Measurements from ENCODE around the gene ZNF688. TPM values are rescaled to one million over a fixed set of nuclear protein-coding genes. Genes with fewer than 3 reads are reported as not detected.

Gene ZNF688
- total and polyA plus RNA-seq, 2 of the 8 experiments (the other 6 are each of a cell fraction or from before 2014, with no cell fraction given): 2.7 to 3.5 TPM

DNA sequence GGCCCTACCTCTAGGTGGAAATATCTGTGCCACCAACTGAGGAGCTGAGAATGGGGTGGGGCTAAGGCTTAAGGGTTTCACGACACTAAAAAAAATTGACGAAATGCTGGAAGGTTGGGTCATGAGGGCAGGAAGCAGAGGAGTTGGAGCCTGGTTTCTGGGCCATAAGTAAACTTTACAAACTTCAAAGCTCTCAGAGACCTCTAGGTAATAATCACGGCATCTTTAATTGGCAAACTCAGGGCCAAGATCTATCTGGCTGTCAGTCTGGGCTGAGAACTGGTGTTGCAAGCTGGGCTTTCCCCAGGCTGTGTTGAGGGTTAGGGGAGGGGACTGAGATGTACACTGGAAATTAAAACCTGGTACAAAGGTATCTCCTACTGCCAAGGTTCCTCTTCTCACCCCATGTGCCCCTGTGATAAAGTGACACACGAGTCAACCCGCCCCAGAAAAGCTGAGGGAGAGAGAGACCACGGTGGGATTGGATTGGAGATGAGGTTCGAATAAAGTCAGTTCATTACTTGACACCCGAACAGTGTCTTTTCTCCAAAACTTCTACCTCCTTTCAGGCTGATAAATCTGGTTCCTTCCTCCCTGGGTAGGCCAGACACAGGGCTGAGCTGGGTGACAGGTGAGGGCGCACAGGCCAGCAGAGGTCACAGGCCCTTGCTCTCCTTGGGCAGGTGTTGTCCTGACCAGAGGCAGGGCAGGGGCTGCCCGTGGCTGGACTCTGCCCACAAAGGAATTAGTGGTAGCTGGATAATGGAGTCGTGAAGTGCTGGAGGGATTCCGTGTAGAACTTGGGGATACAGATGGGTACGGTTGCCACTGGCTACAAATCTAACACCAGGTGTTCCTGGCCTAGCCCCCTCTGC is 41.1 kb downstream of the ZNF688 start:
- Histone ChIP-seq H4K5ac (ENCODE audit: insufficient read length, low read depth, low read length) (no peak overlapping the region), H3K27me3 (replicated peaks in 1 of 4; ENCODE audit: control insufficient read depth in 3 of 4, extremely low read depth in 1 of 4, insufficient read depth in 3 of 4, low read length in 3 of 4) (no peaks in the 10 kb centered on the region), H3K79me2 (ENCODE audit: control insufficient read depth in 1 of 2, insufficient read depth in 2 of 2, low read length in 2 of 2) (0 out of 4 replicates have a peak, but pooled peaks cover 0 to 4% of the 10 kb centered on the region in 2 experiments), H2BK15ac (ENCODE audit: low read length) (no peak overlapping the region), H2BK120ac (replicated peaks; ENCODE audit: low read depth, low read length) (no peak overlapping the region), H3K4me1 (replicated peaks in 1 of 4; ENCODE audit: control insufficient read depth in 3 of 4, insufficient read depth in 4 of 4, low read length in 3 of 4) (peaks cover 5 to 7% (median 6%) of the 10 kb centered on the region in 4 experiments), H3K9ac (replicated peaks in 1 of 4; ENCODE audit: extremely low read depth in 1 of 4, low read depth in 3 of 4, low read length in 3 of 4) (no peak overlapping the region), H2BK12ac (ENCODE audit: low read depth, low read length) (no peak overlapping the region), H3K27ac (ENCODE audit: low read depth, low read length) (no peak overlapping the region), H2AFZ (ENCODE audit: low read length) (no peak overlapping the region), H2BK20ac (ENCODE audit: low read length) (no peak overlapping the region), H2BK5ac (ENCODE audit: low read depth, low read length) (no peak overlapping the region), H3K4me2 (ENCODE audit: insufficient read depth in 1 of 2, low read depth in 2 of 2, low read length in 2 of 2) (no peak overlapping the region), H3K14ac (ENCODE audit: insufficient read length) (no peak overlapping the region), H3K4me3 (ENCODE audit: extremely low read depth in 1 of 4, insufficient read depth in 2 of 4, low read depth in 3 of 4, low read length in 4 of 4) (no peak overlapping the region), H4K8ac (ENCODE audit: extremely low read depth, insufficient read depth, low read length) (no peak overlapping the region), H2AK5ac (ENCODE audit: low read depth, low read length) (no peak overlapping the region), H3K36me3 (ENCODE audit: control insufficient read depth in 2 of 4, insufficient read depth in 4 of 4, low read length in 3 of 4) (peaks cover 0 to 8% (median 2%) of the 10 kb centered on the region in 4 experiments; a peak in 2 of 8 replicates), H3K9me3 (ENCODE audit: insufficient read depth in 2 of 2, low read depth in 1 of 2, low read length in 1 of 2) (no peaks in the 10 kb centered on the region), H3K23me2 (ENCODE audit: low read depth, low read length) (peaks cover 8% of the 10 kb centered on the region), H4K91ac (replicated peaks; ENCODE audit: insufficient read length, low read length) (no peak overlapping the region), H3K23ac (ENCODE audit: insufficient read length) (no peak overlapping the region), H3K4ac (replicated peaks; ENCODE audit: insufficient read length, low read depth, low read length) (no peak overlapping the region), H3K56ac (replicated peaks; ENCODE audit: insufficient read length, low read depth, low read length) (no peak overlapping the region), H3K79me1 (ENCODE audit: low read depth, low read length) (peaks cover 2% of the 10 kb centered on the region), H4K20me1 (replicated peaks in 1 of 2; ENCODE audit: control insufficient read depth in 1 of 2, insufficient read depth in 2 of 2, low read length in 2 of 2) (peaks cover 0 to 5% of the 10 kb centered on the region in 2 experiments), H3K18ac (ENCODE audit: extremely low read depth, low read length) (no peak overlapping the region)
- CTCF ChIA-PET (ENCODE audit: partially characterized antibody): interaction anchor here (0.8 to 2.9 kb wide), 6 partner anchors 62 to 100 kb away, joined by 3 to 12 read pairs (median 4); partner anchors contain the start of gene DCTPP1
- DNase-seq (ENCODE audit: low read depth in 1 of 2, low spot score in 2 of 2) (no peak), FAIRE-seq (no peak)
- 93% methylated on average over 13 of the region's 13 CpGs; no CpG with 5 or more reads in 1 of the 2 experiments for WGBS, 2 experiments (ENCODE audit: extremely low coverage in 1 of 2, insufficient coverage in 1 of 2, insufficient read length in 1 of 2, insufficient replicate concordance in 2 of 2, low coverage in 1 of 2, low lambda C conversion rate in 2 of 2, missing lambda C conversion rate in 1 of 2)
- POLR2A ChIA-PET (ENCODE audit: partially characterized antibody): interaction anchor here (0.9 to 3.2 kb wide), 11 partner anchors 12 to 121 kb away, joined by 3 to 20 read pairs (median 4); partner anchors contain the start of genes ZNF688 and ZNF764
- TF ChIP-seq SUZ12 (IDR thresholded peaks at IDR 0.05; ENCODE audit: low read length) (no peak), NANOG (IDR thresholded peaks at IDR 0.05; ENCODE audit: insufficient read depth, low read depth, low read length, poor library complexity, severe bottlenecking) (no peak), SAP30 (IDR thresholded peaks at IDR 0.05; ENCODE audit: insufficient read depth, insufficient replicate concordance, low read length) (no peak), BRCA1 (IDR thresholded peaks at IDR 0.05; ENCODE audit: low read depth, low read length) (no peak), FOSL1 (IDR thresholded peaks at IDR 0.05; ENCODE audit: insufficient read depth, low read depth, low read length) (no peak), EZH2 (IDR thresholded peaks at IDR 0.05; ENCODE audit: low read depth, low read length, severe bottlenecking) (no peak), ASH2L (IDR thresholded peaks at IDR 0.05; ENCODE audit: low read length) (no peak), SIN3A (conservative IDR thresholded peaks at IDR 0.05 in 1 of 2, IDR thresholded peaks at IDR 0.05 in 1 of 2; ENCODE audit: low read depth in 1 of 2, low read length in 2 of 2) (no peak), CEBPB (IDR thresholded peaks at IDR 0.05; ENCODE audit: low read depth, low read length) (no peak), RXRA (IDR thresholded peaks at IDR 0.05; ENCODE audit: insufficient read depth, low read depth, low read length) (no peak)
- TF ChIP-seq, protein P1, sequence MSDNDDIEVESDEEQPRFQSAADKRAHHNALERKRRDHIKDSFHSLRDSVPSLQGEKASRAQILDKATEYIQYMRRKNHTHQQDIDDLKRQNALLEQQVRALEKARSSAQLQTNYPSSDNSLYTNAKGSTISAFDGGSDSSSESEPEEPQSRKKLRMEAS (IDR thresholded peaks at IDR 0.05): no peak

Measured in H1 (cell line).